NCI-H2081 (cell line): Measurements from ENCODE around the gene ZNF689.
A peak's percentile ranks its signal among the peaks of the same experiment; 100 is the strongest.
"Not testable (repeated sequence)": the region's sequence is repeated elsewhere in the genome, so short reads cannot be mapped to it uniquely, and the experiment has no call there.

ENCODE experiments used
- DNase-seq, 2 experiments: peaks; one replicate each; lab custom pipeline; 2025; lab: John Stamatoyannopoulos, UW

The ZNF689 gene

GRCh38 chr16:30609926-30610839, at the start of gene ZNF689:
TSS of gene ZNF689 (minus strand) at chr16:30610389. CDS start at chr16:30610041, 348 bp downstream.
- DNase-seq, result peak; percentile 88 to 95

GRCh38 chr16:30658731-30659506, 48.7 kb upstream of the ZNF689 start:
- peak; percentile 80 to 85 for DNase-seq

- peak; percentile 97 to 99 for DNase-seq
Observed at GRCh38 chr16:30657866-30658730, 47.9 kb upstream of the ZNF689 start, which contains the start of gene FBRS. TSS of gene FBRS (plus strand) at chr16:30658431. CDS start at chr16:30659519, 1,088 bp downstream.

- DNase-seq, result peak in 1 of 2 experiments; percentile 70
Observed at GRCh38 chr16:30656974-30657865, 47.0 kb upstream of the ZNF689 start.

GRCh38 chr16:30656388-30656787, 46.2 kb upstream of the ZNF689 start:
- DNase-seq, result no peak

GRCh38 chr16:30655815-30656347, 45.7 kb upstream of the ZNF689 start:
- no peak for DNase-seq

GRCh38 chr16:30654856-30655255, 44.7 kb upstream of the ZNF689 start:
- DNase-seq, result no peak

- no peak for DNase-seq
Observed at GRCh38 chr16:30652718-30653117, 42.5 kb upstream of the ZNF689 start.

- DNase-seq, result no peak
Observed at GRCh38 chr16:30652005-30652296, 41.8 kb upstream of the ZNF689 start.

GRCh38 chr16:30651124-30652004, 41.2 kb upstream of the ZNF689 start:
- DNase-seq, result peak; percentile 36 to 37

- DNase-seq, result peak; percentile 96 to 97
Observed at GRCh38 chr16:30650369-30651123, 40.4 kb upstream of the ZNF689 start, which contains the start of gene PRR14. TSS of gene PRR14 (plus strand) at chr16:30650960. CDS start at chr16:30651646, 686 bp downstream.

- no peak for DNase-seq
Observed at GRCh38 chr16:30649725-30650368, 39.7 kb upstream of the ZNF689 start.

- DNase-seq, result no peak
Observed at GRCh38 chr16:30647274-30647571, 37.0 kb upstream of the ZNF689 start.

GRCh38 chr16:30645727-30646126, 35.5 kb upstream of the ZNF689 start:
- no peak for DNase-seq

GRCh38 chr16:30644334-30644830, 34.2 kb upstream of the ZNF689 start:
- no peak for DNase-seq

GRCh38 chr16:30641378-30641982, 31.3 kb upstream of the ZNF689 start:
- no peak for DNase-seq

- DNase-seq, result peak in 1 of 2 experiments; percentile 31
Observed at GRCh38 chr16:30637944-30638343, 27.8 kb upstream of the ZNF689 start.

GRCh38 chr16:30637139-30637538, 26.9 kb upstream of the ZNF689 start:
- not testable (repeated sequence) for DNase-seq
